ENCODE measurements around the gene HOGA1.

Gene HOGA1

DNA sequence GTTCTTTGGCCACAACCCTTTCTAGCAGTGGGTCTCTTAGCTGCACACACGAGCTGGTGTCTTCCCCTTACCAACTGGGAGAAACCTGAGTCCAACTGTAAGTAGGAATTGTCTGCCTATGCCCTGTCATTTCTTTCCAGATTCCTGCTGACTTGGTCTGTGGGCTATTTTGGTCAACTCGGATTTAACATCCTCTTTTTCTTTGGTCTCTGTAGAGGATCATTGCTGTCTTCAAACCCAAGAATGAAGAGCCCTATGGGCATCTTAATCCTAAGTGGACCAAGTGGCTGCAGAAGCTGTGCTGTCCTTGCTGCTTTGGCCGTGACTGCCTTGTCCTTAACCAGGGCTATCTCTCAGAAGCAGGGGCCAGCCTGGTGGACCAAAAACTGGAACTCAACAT lies 66.5 kb downstream of the HOGA1 start:
- TF ChIP-seq, protein P1, sequence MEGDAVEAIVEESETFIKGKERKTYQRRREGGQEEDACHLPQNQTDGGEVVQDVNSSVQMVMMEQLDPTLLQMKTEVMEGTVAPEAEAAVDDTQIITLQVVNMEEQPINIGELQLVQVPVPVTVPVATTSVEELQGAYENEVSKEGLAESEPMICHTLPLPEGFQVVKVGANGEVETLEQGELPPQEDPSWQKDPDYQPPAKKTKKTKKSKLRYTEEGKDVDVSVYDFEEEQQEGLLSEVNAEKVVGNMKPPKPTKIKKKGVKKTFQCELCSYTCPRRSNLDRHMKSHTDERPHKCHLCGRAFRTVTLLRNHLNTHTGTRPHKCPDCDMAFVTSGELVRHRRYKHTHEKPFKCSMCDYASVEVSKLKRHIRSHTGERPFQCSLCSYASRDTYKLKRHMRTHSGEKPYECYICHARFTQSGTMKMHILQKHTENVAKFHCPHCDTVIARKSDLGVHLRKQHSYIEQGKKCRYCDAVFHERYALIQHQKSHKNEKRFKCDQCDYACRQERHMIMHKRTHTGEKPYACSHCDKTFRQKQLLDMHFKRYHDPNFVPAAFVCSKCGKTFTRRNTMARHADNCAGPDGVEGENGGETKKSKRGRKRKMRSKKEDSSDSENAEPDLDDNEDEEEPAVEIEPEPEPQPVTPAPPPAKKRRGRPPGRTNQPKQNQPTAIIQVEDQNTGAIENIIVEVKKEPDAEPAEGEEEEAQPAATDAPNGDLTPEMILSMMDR (IDR thresholded peaks at IDR 0.05; ENCODE audit: low read depth, low read length), result no peak
- TF ChIP-seq EZH2phosphoT487 (IDR thresholded peaks at IDR 0.05; ENCODE audit: low read depth), result no peak
- no peak overlapping the region for H3K27ac ChIP-seq (ENCODE audit: low read length)

DNA sequence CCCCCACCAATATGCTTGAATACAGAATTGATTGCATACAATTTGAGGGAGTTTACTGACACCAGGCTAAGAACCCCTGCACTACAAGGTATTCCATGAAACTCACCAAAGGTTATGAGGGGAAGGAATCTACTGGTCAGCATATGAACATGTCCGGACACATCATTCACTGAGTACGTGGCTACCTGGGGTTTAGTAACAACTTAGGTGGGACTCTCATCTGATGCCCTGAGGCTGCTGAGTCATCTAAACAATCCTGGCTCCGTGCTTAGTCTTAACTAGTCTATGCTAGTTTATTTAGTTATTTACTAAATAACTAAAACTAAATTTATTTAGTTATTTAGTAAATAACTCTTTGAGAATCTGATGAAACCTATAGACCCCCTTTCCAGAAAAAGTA lies 67.6 kb downstream of the HOGA1 start:
- Histone ChIP-seq H3K27me3 (ENCODE audit: low read depth, low read length) (no peaks in the 10 kb centered on the region), H3K27ac (ENCODE audit: low read length) (no peak overlapping the region), H3K36me3 (replicated peaks; ENCODE audit: low read depth, low read length) (peaks cover 24% of the 10 kb centered on the region), H3K79me2 (ENCODE audit: low read length) (peaks cover 20% of the 10 kb centered on the region), H2AFZ (ENCODE audit: low read depth, low read length) (no peak overlapping the region), H3K4me1 (ENCODE audit: low read length) (peaks cover 9% of the 10 kb centered on the region), H3K9me3 (ENCODE audit: insufficient read depth, low read length) (no peaks in the 10 kb centered on the region), H3K9ac (ENCODE audit: low read length) (no peak overlapping the region), H4K20me1 (ENCODE audit: insufficient read depth, low read length) (no peaks in the 10 kb centered on the region; the same call in 1 of the 2 replicates), H3K4me2 (ENCODE audit: low read length) (no peak overlapping the region), H3K4me3 (ENCODE audit: low read length) (no peak overlapping the region)
- TF ChIP-seq, protein P1 (IDR thresholded peaks at IDR 0.05; ENCODE audit: low read depth, low read length), result no peak
- TF ChIP-seq EZH2phosphoT487 (IDR thresholded peaks at IDR 0.05; ENCODE audit: low read depth), result no peak

More for the DNA sequence above, 66.5 kb downstream of the HOGA1 start:
- no peaks in the 10 kb centered on the region for H3K9me3 ChIP-seq (ENCODE audit: insufficient read depth, low read length)
- no peak overlapping the region for H3K4me2 ChIP-seq (ENCODE audit: low read length)
- no peaks in the 10 kb centered on the region; the same call in 1 of the 2 replicates for H4K20me1 ChIP-seq (ENCODE audit: insufficient read depth, low read length)
- H3K9ac ChIP-seq (ENCODE audit: low read length), result no peak overlapping the region
- peaks cover 9% of the 10 kb centered on the region for H3K4me1 ChIP-seq (ENCODE audit: low read length)
- peaks cover 15% of the 10 kb centered on the region for H3K36me3 ChIP-seq (replicated peaks; ENCODE audit: low read depth, low read length)
- H3K4me3 ChIP-seq (ENCODE audit: low read length), result no peak overlapping the region
- H2AFZ ChIP-seq (ENCODE audit: low read depth, low read length), result no peak overlapping the region
- no peaks in the 10 kb centered on the region for H3K27me3 ChIP-seq (ENCODE audit: low read depth, low read length)
- peaks cover 20% of the 10 kb centered on the region for H3K79me2 ChIP-seq (ENCODE audit: low read length)

DNA sequence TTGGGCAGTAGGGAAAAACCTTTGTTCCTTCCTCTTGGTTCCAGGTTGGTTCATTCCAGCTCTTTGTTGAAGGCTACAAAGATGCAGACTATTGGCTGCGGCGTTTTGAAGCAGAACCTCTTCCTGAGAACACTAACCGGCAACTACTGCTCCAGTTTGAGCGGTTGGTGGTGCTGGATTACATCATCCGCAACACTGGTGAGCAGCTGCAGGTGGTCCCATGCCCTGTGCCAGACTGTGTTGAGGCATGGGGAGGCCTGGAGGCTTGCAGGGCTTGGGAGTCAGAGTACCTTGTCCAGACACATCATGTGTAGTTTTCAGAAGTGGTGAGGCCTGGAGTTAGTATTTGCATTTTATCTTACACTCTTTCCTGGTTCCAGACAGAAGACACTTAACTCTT lies 72.6 kb downstream of the HOGA1 start:
- no peaks in the 10 kb centered on the region for H4K20me1 ChIP-seq (ENCODE audit: insufficient read depth, low read length)
- TF ChIP-seq EZH2phosphoT487 (IDR thresholded peaks at IDR 0.05; ENCODE audit: low read depth), result no peak
- TF ChIP-seq, protein P1 (IDR thresholded peaks at IDR 0.05; ENCODE audit: low read depth, low read length), result no peak
- H3K27me3 ChIP-seq (ENCODE audit: low read depth, low read length), result no peaks in the 10 kb centered on the region
- H3K4me2 ChIP-seq (ENCODE audit: low read length), result no peak overlapping the region
- no peaks in the 10 kb centered on the region for H3K79me2 ChIP-seq (ENCODE audit: low read length)
- H3K36me3 ChIP-seq (replicated peaks; ENCODE audit: low read depth, low read length), result peaks cover 20% of the 10 kb centered on the region
- H3K9me3 ChIP-seq (ENCODE audit: insufficient read depth, low read length), result no peaks in the 10 kb centered on the region
- H3K9ac ChIP-seq (ENCODE audit: low read length), result no peak overlapping the region
- no peak overlapping the region for H2AFZ ChIP-seq (ENCODE audit: low read depth, low read length)
- H3K4me1 ChIP-seq (ENCODE audit: low read length), result no peaks in the 10 kb centered on the region
- no peak overlapping the region for H3K27ac ChIP-seq (ENCODE audit: low read length)
- no peak overlapping the region for H3K4me3 ChIP-seq (ENCODE audit: low read length)

DNA sequence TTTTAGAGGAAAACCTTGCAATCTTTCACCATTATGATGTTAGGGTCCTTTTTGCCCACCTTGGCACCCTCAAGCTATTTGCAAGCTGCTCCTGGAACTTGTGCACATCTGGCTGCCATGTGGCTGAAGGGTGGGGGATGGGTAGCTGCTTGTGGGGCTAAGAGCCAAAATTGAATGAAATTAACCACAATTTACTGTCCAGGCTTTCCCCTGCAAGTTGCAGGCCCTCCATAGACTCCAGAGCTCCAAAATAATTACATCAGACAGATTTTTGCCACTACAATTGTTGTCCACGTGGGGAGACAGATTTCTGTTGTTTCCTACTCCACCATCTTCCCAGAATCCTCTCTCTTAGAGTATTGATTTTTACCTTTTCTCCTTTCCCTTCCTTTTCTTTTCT lies 75.4 kb downstream of the HOGA1 start:
- Histone ChIP-seq H3K4me3 (ENCODE audit: low read length) (no peak overlapping the region), H3K4me1 (ENCODE audit: low read length) (no peaks in the 10 kb centered on the region), H3K79me2 (ENCODE audit: low read length) (no peaks in the 10 kb centered on the region), H3K27me3 (ENCODE audit: low read depth, low read length) (no peaks in the 10 kb centered on the region), H4K20me1 (ENCODE audit: insufficient read depth, low read length) (no peaks in the 10 kb centered on the region), H2AFZ (ENCODE audit: low read depth, low read length) (no peak overlapping the region), H3K27ac (ENCODE audit: low read length) (no peak overlapping the region), H3K36me3 (replicated peaks; ENCODE audit: low read depth, low read length) (peaks cover 17% of the 10 kb centered on the region), H3K9ac (ENCODE audit: low read length) (no peak overlapping the region), H3K9me3 (ENCODE audit: insufficient read depth, low read length) (no peaks in the 10 kb centered on the region), H3K4me2 (ENCODE audit: low read length) (no peak overlapping the region)
- TF ChIP-seq EZH2phosphoT487 (IDR thresholded peaks at IDR 0.05; ENCODE audit: low read depth), result no peak
